Choroid plexus epithelial cell (primary cell): Measurements from ENCODE around the gene SAMD4A.

Experiments used
- DNase-seq: peaks from one replicate; pipeline ENCODE4 v3.0.0-alpha.2; 2010; ENCODE audit warnings: low read depth
- H3K4me3 ChIP-seq: 2 replicates; pipeline ENCODE4 v1.5.1; 2011; ENCODE audit warnings: low read depth, mild to moderate bottlenecking, control low read depth, low read length, moderate library complexity
- CTCF ChIP-seq: conservative IDR thresholded peaks from 2 replicates; pipeline ENCODE4 v1.5.1; 2011; ENCODE audit warnings: low read depth, mild to moderate bottlenecking, control low read depth, inconsistent platforms, low read length, moderate library complexity

The SAMD4A gene

GRCh38 chr14:54550514-54550913 is 16.4 kb upstream of the SAMD4A start:
- no peak for TF ChIP-seq CTCF
- no peak overlapping the region for H3K4me3 ChIP-seq
- DNase-seq = peak; percentile 2

- no peak for TF ChIP-seq CTCF
- DNase-seq = no peak
- H3K4me3 ChIP-seq = no peak overlapping the region
These were observed 12.5 kb upstream of the SAMD4A start for GRCh38 chr14:54554401-54554800.

- no peak overlapping the region for H3K4me3 ChIP-seq
- no peak for DNase-seq
- no peak for TF ChIP-seq CTCF
These were observed 11.3 kb upstream of the SAMD4A start for GRCh38 chr14:54555651-54556050.

- TF ChIP-seq CTCF = no peak
- DNase-seq = no peak
- no peak overlapping the region for H3K4me3 ChIP-seq
These were observed 10.4 kb upstream of the SAMD4A start for GRCh38 chr14:54556535-54556934.

DNA sequence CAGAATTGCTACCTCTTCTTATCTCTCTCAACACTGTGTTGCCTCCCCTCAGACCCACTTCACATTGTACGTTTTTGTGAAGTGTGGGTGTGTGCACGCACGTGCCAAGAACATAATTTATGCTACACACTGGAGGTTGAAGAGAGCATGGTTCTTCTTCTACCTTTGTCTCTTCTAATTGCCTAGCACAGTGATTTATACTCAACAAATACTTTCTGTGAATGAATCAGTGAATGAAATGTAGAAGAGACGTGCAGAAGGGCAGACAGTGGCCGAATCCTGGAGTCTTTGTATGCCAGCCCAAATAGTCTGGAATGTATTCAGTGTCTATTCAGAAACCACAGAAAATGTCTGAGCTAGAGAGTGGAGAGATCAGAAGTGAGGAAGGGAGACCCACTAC is 4.6 kb upstream of the SAMD4A start:
- no peak for DNase-seq
- no peak overlapping the region for H3K4me3 ChIP-seq
- no peak for TF ChIP-seq CTCF

DNA sequence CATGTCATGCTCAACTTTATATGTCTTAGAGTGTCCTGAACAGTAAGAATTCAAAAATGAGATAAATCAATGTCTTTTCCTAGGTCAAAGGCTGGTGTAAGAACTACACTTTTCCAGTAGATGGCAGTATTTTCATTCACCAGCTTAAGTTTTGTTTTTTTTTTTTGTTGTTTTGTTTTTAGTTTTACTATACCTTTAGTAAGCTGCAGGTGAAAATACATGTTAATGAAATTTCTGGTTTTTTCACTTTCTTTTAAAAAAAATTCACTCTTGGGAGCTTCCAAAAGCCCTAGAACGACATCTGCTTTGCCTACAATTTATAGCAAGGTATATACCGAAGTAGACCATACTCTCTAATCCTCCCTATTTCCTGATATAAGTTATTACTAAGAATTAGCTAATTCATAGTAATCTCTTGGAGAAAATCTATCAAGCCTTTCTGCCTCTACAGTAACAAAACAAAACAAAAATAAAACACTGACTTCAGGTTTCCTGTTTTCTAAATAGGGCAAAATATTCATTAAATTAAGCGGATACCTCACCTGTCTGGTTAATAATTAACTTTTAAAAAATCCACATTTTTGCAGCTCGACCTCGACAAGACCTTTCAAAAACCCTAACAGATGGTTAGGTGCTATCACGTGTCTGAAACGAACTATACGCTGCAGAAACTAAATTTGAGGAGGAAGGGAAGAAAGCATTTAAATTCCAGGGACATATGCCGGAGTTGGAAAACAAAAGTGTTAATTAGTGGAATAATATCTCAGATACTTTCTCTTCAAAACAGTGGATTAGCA is 2.7 kb upstream of the SAMD4A start:
- peak overlapping the region; percentile 77 for H3K4me3 ChIP-seq
- TF ChIP-seq CTCF = peak; percentile 68
- DNase-seq = peak; percentile 67
